Brain pericyte (primary cell): ENCODE measurements around the gene COL25A1.

ENCODE experiments used
- DNase-seq: peaks from one replicate; pipeline ENCODE4 v3.0.0-alpha.2; 2012; ENCODE audit warnings: low read depth, low spot score

COL25A1 gene

GRCh38 chr4:108861334-108861733 lies 441.1 kb downstream of the COL25A1 start:
- no peak for DNase-seq

- DNase-seq = no peak
These were observed 447.7 kb downstream of the COL25A1 start for GRCh38 chr4:108854786-108855185.

DNA sequence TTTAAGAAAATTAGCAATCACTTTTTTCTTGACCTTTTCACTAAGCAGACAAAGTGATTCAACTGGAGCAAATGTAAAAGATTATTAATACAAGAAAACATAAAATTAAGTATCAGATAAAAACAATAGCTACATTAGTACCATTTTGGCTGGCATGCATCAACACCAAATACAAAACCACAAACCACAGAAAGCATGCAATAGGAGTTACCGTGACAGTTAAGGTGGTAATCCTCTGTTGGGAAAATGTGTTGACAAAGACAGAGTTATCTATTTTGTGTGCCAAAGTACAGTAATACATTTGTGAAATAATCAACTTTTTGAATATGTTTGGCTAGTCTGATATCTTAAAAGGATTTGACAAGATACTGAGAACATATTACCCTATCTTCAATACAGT lies 449.8 kb downstream of the COL25A1 start:
- no peak for DNase-seq

DNA sequence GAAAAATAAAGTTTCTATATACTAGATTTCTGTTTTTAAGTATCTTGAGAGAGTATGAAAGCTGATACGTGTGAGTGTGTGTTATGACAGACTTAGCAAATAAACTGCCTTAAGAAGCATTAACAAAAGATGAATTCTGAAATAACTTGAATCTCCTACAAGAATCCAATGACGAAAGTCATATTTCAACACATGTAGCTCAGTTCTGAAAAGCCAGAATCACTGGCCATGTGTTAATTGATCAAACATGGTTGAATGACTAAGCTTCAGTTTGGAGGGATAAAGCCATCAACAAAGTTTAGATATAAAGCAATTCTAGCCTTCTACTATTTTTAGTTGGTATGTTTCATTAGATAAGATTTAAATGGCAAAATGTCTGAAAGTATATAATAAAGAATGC lies 451.1 kb downstream of the COL25A1 start:
- DNase-seq = no peak

GRCh38 chr4:108850219-108850649 lies 452.2 kb downstream of the COL25A1 start:
- DNase-seq = no peak

- DNase-seq = peak; percentile 44
These were observed 452.8 kb downstream of the COL25A1 start for GRCh38 chr4:108849611-108850168.

DNA sequence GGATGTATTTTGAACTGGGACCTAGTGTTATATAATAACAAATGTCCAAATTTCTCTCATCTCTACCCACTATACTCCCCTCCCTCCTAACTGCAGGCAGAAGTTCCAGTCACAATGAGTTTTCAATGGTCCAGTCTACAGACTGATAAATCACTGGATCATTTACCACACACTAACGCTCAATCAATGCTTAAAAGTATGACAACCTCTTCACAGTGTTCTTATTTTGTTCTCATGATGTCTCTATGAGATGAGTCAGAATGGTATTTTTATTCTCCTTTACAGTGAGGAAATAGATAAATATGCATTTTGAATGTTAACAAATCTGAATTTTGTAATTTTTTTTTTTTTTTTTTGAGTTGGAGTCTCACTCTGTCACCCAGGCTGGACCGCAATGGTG lies 455.9 kb downstream of the COL25A1 start:
- DNase-seq = no peak

GRCh38 chr4:108840426-108840975 lies 462.0 kb downstream of the COL25A1 start:
- no peak for DNase-seq

- no peak for DNase-seq
These were observed 463.1 kb downstream of the COL25A1 start for GRCh38 chr4:108839333-108839732.

DNA sequence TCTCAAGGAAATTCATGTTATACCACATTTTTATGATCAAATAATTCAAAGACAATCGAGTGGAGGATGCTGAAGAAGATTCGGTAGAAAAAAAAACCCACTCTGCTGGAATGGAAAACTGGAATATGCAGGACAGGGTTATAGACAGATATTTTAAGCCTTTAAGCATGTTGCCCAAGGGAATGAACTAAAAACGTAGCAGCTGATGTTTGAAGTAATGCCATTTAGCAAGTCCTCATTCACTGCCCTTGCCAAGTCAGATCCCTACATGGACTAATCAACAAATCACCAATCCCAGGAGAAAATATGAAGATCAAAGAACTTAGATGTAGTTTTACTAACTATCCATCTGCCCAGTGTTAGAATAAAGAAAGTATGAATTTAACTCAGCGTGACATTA lies 464.0 kb downstream of the COL25A1 start:
- DNase-seq = no peak

DNA sequence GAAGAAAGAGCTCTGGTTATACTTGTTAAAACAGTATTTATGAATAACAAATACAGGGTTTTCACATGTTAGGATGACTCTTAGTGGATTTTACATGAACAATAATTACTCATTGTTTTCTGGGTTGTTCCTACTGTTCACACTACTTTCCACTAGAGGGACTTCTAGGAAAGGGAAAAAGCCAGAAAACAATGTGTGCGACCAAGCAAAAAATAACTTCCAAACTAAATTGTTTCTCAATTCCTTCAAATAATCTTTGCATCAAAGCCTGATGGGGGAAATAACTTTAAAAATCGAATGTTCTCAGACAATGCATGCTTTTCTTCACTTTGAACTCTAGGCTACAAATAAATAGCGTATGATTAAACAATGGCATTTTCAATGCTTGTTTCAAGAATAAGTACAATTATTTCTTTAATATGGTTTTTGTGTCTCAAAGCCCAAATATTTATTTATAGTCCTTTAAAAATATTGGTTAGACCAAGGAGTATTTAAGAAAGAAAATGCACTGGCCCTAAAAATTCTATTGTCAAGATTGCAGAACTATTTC lies 467.5 kb downstream of the COL25A1 start:
- DNase-seq = no peak

- DNase-seq = no peak
These were observed 468.2 kb downstream of the COL25A1 start for GRCh38 chr4:108834166-108834834.

GRCh38 chr4:108833046-108833445 lies 469.4 kb downstream of the COL25A1 start:
- DNase-seq = no peak

- DNase-seq = no peak
These were observed 470.6 kb downstream of the COL25A1 start for GRCh38 chr4:108831886-108832285.

DNA sequence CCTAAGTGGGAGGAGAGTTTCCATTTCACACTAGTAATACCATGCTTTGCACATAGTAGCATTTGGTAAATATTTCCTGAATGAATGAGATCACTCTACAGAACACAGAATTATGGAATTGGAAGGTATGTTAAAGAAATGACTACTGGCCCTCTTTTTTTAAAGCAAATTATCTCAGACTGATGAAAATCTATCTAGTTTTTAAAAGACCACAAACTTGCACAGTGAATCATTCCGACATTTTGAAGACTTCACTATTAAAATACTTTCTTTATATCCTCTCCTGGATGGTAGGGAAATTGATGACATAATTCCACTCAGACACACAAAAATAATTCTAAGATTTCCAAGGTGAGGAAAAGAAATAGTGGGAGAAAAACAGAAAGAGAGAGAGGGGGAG lies 471.2 kb downstream of the COL25A1 start:
- no peak for DNase-seq

DNA sequence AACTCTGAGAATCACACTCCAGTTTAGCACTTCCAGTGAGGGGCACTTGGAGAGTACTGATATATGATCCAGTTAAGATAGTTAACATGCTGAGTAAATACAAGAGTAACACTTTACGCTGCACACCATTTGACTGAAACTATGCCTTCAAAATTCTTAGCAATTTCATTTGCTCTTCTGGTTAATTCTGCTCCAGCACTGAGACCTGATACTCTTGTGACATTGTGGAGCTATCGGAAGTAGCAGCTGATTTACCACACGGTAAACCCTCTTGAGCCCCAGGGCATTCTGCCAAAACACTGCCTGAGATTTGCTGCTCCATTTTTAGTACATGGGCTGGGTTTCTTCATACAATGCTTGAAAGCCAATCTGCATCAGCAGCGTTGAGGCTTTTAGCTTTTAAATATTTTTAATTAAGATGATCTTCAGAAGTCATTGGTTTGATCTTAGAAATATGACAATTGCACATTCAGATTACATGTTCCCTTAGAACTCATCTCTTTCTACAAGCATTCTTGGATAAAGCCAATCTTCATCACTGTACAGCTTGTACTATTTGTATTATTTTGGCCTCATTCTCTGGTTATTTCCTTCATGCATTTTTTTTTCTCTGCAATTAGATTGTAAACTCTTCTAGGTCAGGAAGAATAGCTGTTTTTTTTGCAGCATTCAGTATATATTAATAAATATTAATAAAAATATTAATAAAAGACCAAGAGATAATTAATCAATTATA lies 471.8 kb downstream of the COL25A1 start:
- no peak for DNase-seq

- DNase-seq = no peak
These were observed 472.4 kb downstream of the COL25A1 start for GRCh38 chr4:108829966-108830492.

GRCh38 chr4:108828620-108829019 lies 473.8 kb downstream of the COL25A1 start:
- DNase-seq = no peak

DNA sequence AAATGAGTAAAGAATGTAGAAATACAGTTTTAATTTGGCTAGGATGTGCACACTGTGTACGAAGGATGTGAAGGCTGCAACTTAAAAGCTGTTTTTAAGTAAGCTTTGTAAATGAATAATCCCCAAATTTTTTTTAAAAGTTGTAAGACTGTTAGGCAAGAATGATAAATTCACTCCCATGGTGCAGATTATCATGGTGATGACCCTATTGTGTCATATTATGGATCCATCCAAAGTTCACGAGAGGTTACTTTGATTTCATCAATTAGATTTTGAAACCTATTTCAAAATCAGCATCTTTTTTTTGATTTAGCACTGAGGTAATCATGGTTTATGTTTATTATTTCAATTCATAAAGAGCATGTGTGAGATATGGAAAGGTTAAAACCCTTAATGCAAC lies 476.7 kb downstream of the COL25A1 start:
- no peak for DNase-seq

- DNase-seq = no peak
These were observed 481.0 kb downstream of the COL25A1 start for GRCh38 chr4:108821351-108821930.

- no peak for DNase-seq
These were observed 481.7 kb downstream of the COL25A1 start for GRCh38 chr4:108820492-108821350.
